ENCODE results near the gene GALNT2. TPM values are rescaled to one million over a fixed set of nuclear protein-coding genes. Genes with fewer than 3 reads are reported as not detected.

Gene GALNT2
- total RNA-seq, 1 donor from 2014 or later = 66.3 TPM

- H3K27ac Mint-ChIP-seq = no peak overlapping the region
- H3K4me3 Mint-ChIP-seq = no peak overlapping the region
- no peaks in the 10 kb centered on the region for H3K36me3 Mint-ChIP-seq
- no peaks in the 10 kb centered on the region for H3K9me3 Mint-ChIP-seq
- H3K27me3 Mint-ChIP-seq = no peaks in the 10 kb centered on the region
- no peak for DNase-seq (ENCODE audit: extremely low spot score, unreplicated experiment)
- H3K4me1 Mint-ChIP-seq (ENCODE audit: unreplicated experiment) = no peaks in the 10 kb centered on the region
- no peak for TF ChIP-seq CTCF (conservative IDR thresholded peaks at IDR 0.05)
These were observed 254.8 kb downstream of the GALNT2 start for GRCh38 chr1:230321741-230322420.

- no peak for DNase-seq (ENCODE audit: extremely low spot score, unreplicated experiment)
- Mint-ChIP-seq H3K36me3 (no peaks in the 10 kb centered on the region), H3K4me3 (no peak overlapping the region), H3K9me3 (no peaks in the 10 kb centered on the region), H3K4me1 (ENCODE audit: unreplicated experiment) (no peaks in the 10 kb centered on the region), H3K27ac (no peak overlapping the region), H3K27me3 (no peaks in the 10 kb centered on the region)
- TF ChIP-seq CTCF (conservative IDR thresholded peaks at IDR 0.05) = no peak
These were observed 255.4 kb downstream of the GALNT2 start for GRCh38 chr1:230322421-230322756.

GRCh38 chr1:230322967-230323547 is 256.0 kb downstream of the GALNT2 start:
- H3K27me3 Mint-ChIP-seq = no peaks in the 10 kb centered on the region
- no peaks in the 10 kb centered on the region for H3K36me3 Mint-ChIP-seq
- H3K4me3 Mint-ChIP-seq = no peak overlapping the region
- H3K9me3 Mint-ChIP-seq = no peaks in the 10 kb centered on the region
- H3K27ac Mint-ChIP-seq = no peak overlapping the region
- no peak for TF ChIP-seq CTCF (conservative IDR thresholded peaks at IDR 0.05)
- H3K4me1 Mint-ChIP-seq (ENCODE audit: unreplicated experiment) = no peaks in the 10 kb centered on the region
- no peak for DNase-seq (ENCODE audit: extremely low spot score, unreplicated experiment)

GRCh38 chr1:230323686-230324085 is 256.6 kb downstream of the GALNT2 start:
- Mint-ChIP-seq H3K36me3 (no peaks in the 10 kb centered on the region), H3K27ac (no peak overlapping the region), H3K4me1 (ENCODE audit: unreplicated experiment) (no peaks in the 10 kb centered on the region), H3K4me3 (no peak overlapping the region), H3K27me3 (no peaks in the 10 kb centered on the region), H3K9me3 (no peaks in the 10 kb centered on the region)
- TF ChIP-seq CTCF (conservative IDR thresholded peaks at IDR 0.05) = no peak
- no peak for DNase-seq (ENCODE audit: extremely low spot score, unreplicated experiment)

GRCh38 chr1:230326971-230327891 is 260.2 kb downstream of the GALNT2 start:
- TF ChIP-seq CTCF (conservative IDR thresholded peaks at IDR 0.05) = no peak
- Mint-ChIP-seq H3K9me3 (no peaks in the 10 kb centered on the region), H3K36me3 (no peaks in the 10 kb centered on the region), H3K4me1 (ENCODE audit: unreplicated experiment) (peaks cover 4% of the 10 kb centered on the region), H3K27me3 (no peaks in the 10 kb centered on the region), H3K27ac (no peak overlapping the region), H3K4me3 (no peak overlapping the region)
- no peak for DNase-seq (ENCODE audit: extremely low spot score, unreplicated experiment)

Measured in type B pancreatic cell (in vitro differentiated cells).